Prostate gland (tissue), 2 donors: ENCODE results near the gene PKMYT1.

ENCODE experiments used
- CTCF ChIP-seq, 4 experiments: fragments of 200-600 bp in 2 of 4; fragments of 450-650 bp in 2 of 4; sonication (generic) in 2 of 4; IDR thresholded peaks; 1 replicate in 3 of 4; 2 replicates in 1 of 4; pipeline ENCODE4 v1.5.1; 2016 to 2019; ENCODE audit warnings: antibody characterized with exemption in 4 of 4, mild to moderate bottlenecking in 2 of 4, moderate library complexity in 2 of 4
- POLR2A ChIP-seq: fragments of 450-650 bp; IDR thresholded peaks from one replicate; pipeline ENCODE4 v1.6.1; 2016; ENCODE audit warnings: antibody characterized with exemption, mild to moderate bottlenecking
- POLR2AphosphoS5 ChIP-seq: sonication (generic); formaldehyde crosslinking; IDR thresholded peaks from one replicate; pipeline ENCODE4 v1.6.1; 2017; ENCODE audit warnings: antibody characterized with exemption

GRCh38 chr16:2999929-3000328, 19.7 kb upstream of the PKMYT1 start:
- TF ChIP-seq CTCF (IDR thresholded peaks at IDR 0.05) (no peak), POLR2A (no peak), POLR2AphosphoS5 (no peak)
